Renal cortical epithelial cell (primary cell): Measurements from ENCODE around the gene PAQR8. TPM values are rescaled to one million over a fixed set of nuclear protein-coding genes. Genes with fewer than 3 reads are reported as not detected.

Experiments used
- total RNA-seq: library from RNA; depleted of rRNA; stranded (reverse); fragments of >200 nt; gene quantifications from 2 replicates; pipeline ENCODE4 v1.2.3, GENCODE V29; 2014

PAQR8 gene
- total RNA-seq, 1 donor from 2014 or later: 3.6 TPM

Other genes starting within 250 kb of the PAQR8 start
- not detected in 2 replicates for gene IL17A, start 175.8 kb upstream of the PAQR8 start, total RNA-seq
- not detected in 2 replicates for gene IL17F, start 117.7 kb upstream of the PAQR8 start, total RNA-seq
- gene MCM3, start 77.4 kb upstream of the PAQR8 start, total RNA-seq: 42.2 and 48.6 TPM in 2 replicates
- gene EFHC1, start 58.2 kb downstream of the PAQR8 start, total RNA-seq: 19.6 and 50.2 TPM in 2 replicates
- 11.5 and 47.0 TPM in 2 replicates for gene TRAM2, start 214.9 kb downstream of the PAQR8 start, total RNA-seq